CD14-positive monocyte (primary cell): ENCODE results near the gene KIF21B. TPM values are rescaled to one million over a fixed set of nuclear protein-coding genes. Genes with fewer than 3 reads are reported as not detected.

ENCODE experiments used
- DNase-seq, 3 donors: peaks; one replicate each; pipeline ENCODE4 v3.0.0-alpha.2; 2011 to 2022
- H2AFZ ChIP-seq: 2 replicates; pipeline ENCODE4 v1.6.0; 2012; ENCODE audit warnings: mild to moderate bottlenecking, low read depth, low read length, inconsistent platforms; ENCODE audit not compliant: insufficient read depth, poor library complexity, severe bottlenecking
- H3K27ac ChIP-seq, 2 donors: 1 replicate in 1 of 2; 2 replicates in 1 of 2; pipeline ENCODE4 v1.5.1; 2012 to 2013; ENCODE audit warnings: low read length in 2 of 2, control low read depth in 1 of 2, inconsistent platforms in 1 of 2, low read depth in 1 of 2, mild to moderate bottlenecking in 1 of 2
- H3K27me3 ChIP-seq, 2 donors: one replicate each; pipeline versions ENCODE4 v1.6.0 to v1.6.1; 2011 to 2013; ENCODE audit warnings: low read length in 2 of 2; ENCODE audit not compliant: control insufficient read depth in 2 of 2, insufficient read depth in 2 of 2
- H3K36me3 ChIP-seq, 2 donors: replicated peaks in 1 of 2; 1 replicate in 1 of 2; 2 replicates in 1 of 2; pipeline versions ENCODE4 v1.5.1 to v1.6.1; 2012 to 2013; ENCODE audit warnings: low read length in 2 of 2, control low read depth in 1 of 2, inconsistent platforms in 1 of 2, mild to moderate bottlenecking in 1 of 2; ENCODE audit not compliant: insufficient read depth in 2 of 2, control insufficient read depth in 1 of 2
- H3K4me1 ChIP-seq, 2 donors: 1 replicate in 1 of 2; 2 replicates in 1 of 2; pipeline versions ENCODE4 v1.5.1 to v1.6.1; 2012 to 2013; ENCODE audit warnings: low read length in 2 of 2, control low read depth in 1 of 2, inconsistent platforms in 1 of 2, mild to moderate bottlenecking in 1 of 2, moderate library complexity in 1 of 2; ENCODE audit not compliant: insufficient read depth in 2 of 2, control insufficient read depth in 1 of 2
- H3K4me2 ChIP-seq: replicated peaks from 2 replicates; pipeline ENCODE3; 2012; ENCODE audit warnings: low read length, moderate library complexity, mild to moderate bottlenecking; ENCODE audit not compliant: poor library complexity, severe bottlenecking; ENCODE audit errors: extremely low read depth
- H3K4me3 ChIP-seq, 3 experiments: fragments of 200-600 bp in 1 of 3; sonication (generic) in 1 of 3; replicated peaks in 1 of 3; 1 replicate in 2 of 3; 2 replicates in 1 of 3; pipeline ENCODE4 v1.5.1; 2011 to 2013; ENCODE audit warnings: low read length in 3 of 3, mild to moderate bottlenecking in 3 of 3, control low read depth in 2 of 3, low read depth in 2 of 3, inconsistent platforms in 1 of 3, moderate library complexity in 1 of 3
- H3K79me2 ChIP-seq: 2 replicates; pipeline ENCODE4 v1.6.0; 2012; ENCODE audit warnings: mild to moderate bottlenecking, control low read depth, inconsistent platforms, low read length, moderate library complexity; ENCODE audit not compliant: insufficient read depth
- H3K9ac ChIP-seq: 2 replicates; pipeline ENCODE4 v1.6.0; 2017; ENCODE audit warnings: low read length, mild to moderate bottlenecking; ENCODE audit not compliant: insufficient read depth, poor library complexity, severe bottlenecking
- H3K9me3 ChIP-seq, 2 donors: replicated peaks in 1 of 2; 1 replicate in 1 of 2; 2 replicates in 1 of 2; pipeline versions ENCODE4 v1.5.1 to v1.6.1; 2012 to 2013; ENCODE audit warnings: low read length in 2 of 2, control low read depth in 1 of 2; ENCODE audit not compliant: control insufficient read depth in 1 of 2, insufficient read depth in 1 of 2
- H4K20me1 ChIP-seq: 2 replicates; pipeline ENCODE4 v1.6.0; 2012; ENCODE audit warnings: mild to moderate bottlenecking, low read length, control low read depth, moderate library complexity; ENCODE audit not compliant: insufficient read depth
- H3K27ac Mint-ChIP-seq, 7 donors: one replicate each; pipeline ENCODE4 v1.8.0; 2020; ENCODE audit warnings: mild to moderate bottlenecking in 7 of 7, mixed read lengths in 7 of 7, moderate library complexity in 6 of 7, inconsistent platforms in 2 of 7
- H3K27me3 Mint-ChIP-seq, 3 donors: one replicate each; pipeline ENCODE4 v1.8.0; 2021 to 2022; ENCODE audit warnings: low read depth in 3 of 3, mild to moderate bottlenecking in 3 of 3, mixed read lengths in 3 of 3, moderate library complexity in 3 of 3, inconsistent platforms in 1 of 3
- H3K36me3 Mint-ChIP-seq, 2 donors: one replicate each; pipeline ENCODE4 v1.8.0; 2020; ENCODE audit warnings: mixed read lengths in 2 of 2, inconsistent platforms in 1 of 2, mild to moderate bottlenecking in 1 of 2
- H3K4me1 Mint-ChIP-seq: one replicate; pipeline ENCODE4 v1.8.0; 2020; ENCODE audit warnings: mild to moderate bottlenecking, mixed read lengths
- H3K4me3 Mint-ChIP-seq, 2 donors: one replicate each; pipeline ENCODE4 v1.8.0; 2020; ENCODE audit warnings: mild to moderate bottlenecking in 2 of 2, mixed read lengths in 2 of 2, moderate library complexity in 1 of 2
- H3K9me3 Mint-ChIP-seq, 7 donors: one replicate each; pipeline ENCODE4 v1.8.0; 2020 to 2022; ENCODE audit warnings: mixed read lengths in 7 of 7, mild to moderate bottlenecking in 6 of 7, moderate library complexity in 6 of 7, inconsistent platforms in 2 of 7
- CTCF ChIP-seq: fragments of 200-600 bp; IDR thresholded peaks from one replicate; pipeline ENCODE4 v1.8.0; 2022; ENCODE audit warnings: antibody characterized with exemption, mild to moderate bottlenecking
- WGBS: methylation state at CpG from one replicate; pipeline ENCODE4 v1.1.5; 2013; ENCODE audit warnings: missing lambda C conversion rate; ENCODE audit not compliant: insufficient coverage; 5-methylcytosine and 5-hydroxymethylcytosine counted together
- intact Hi-C, 2 donors: fragments of 100-400 bp; cut with micrococcal nuclease; formaldehyde crosslinking; loops; one replicate each; pipeline versions ENCODE4 v1.15.0 to v1.15.1; 2023
- polyA plus RNA-seq, 3 donors: library from polyadenylated mRNA; depleted of rRNA in 1 of 3; unstranded in 2 of 3; stranded (reverse) in 1 of 3; fragments of 300-500 nt in 2 of 3; fragments of >200 nt in 1 of 3; fragmentation: Illumina TruSeq in 2 of 3; gene quantifications; 1 replicate in 2 of 3; 2 replicates in 1 of 3; pipeline ENCODE4 v1.2.3, GENCODE V29; 2012 to 2021

KIF21B gene
- polyA plus RNA-seq, 3 donors = 0.18 to 9.8 (median 0.30) TPM

- Mint-ChIP-seq H3K9me3 (peaks cover 7 to 25% (median 16%) of the 10 kb centered on the region in 7 donors), H3K36me3 (no peaks in the 10 kb centered on the region), H3K4me3 (no peak overlapping the region), H3K4me1 (no peaks in the 10 kb centered on the region), H3K27me3 (no peaks in the 10 kb centered on the region), H3K27ac (no peak overlapping the region)
- Histone ChIP-seq H3K4me1 (no peaks in the 10 kb centered on the region), H3K9ac (no peak overlapping the region), H3K4me3 (no peak overlapping the region), H3K4me2 (no peak overlapping the region), H3K9me3 (peaks cover 10 to 20% of the 10 kb centered on the region in 2 donors), H4K20me1 (no peaks in the 10 kb centered on the region), H3K27me3 (no peaks in the 10 kb centered on the region), H3K36me3 (no peaks in the 10 kb centered on the region), H3K79me2 (no peaks in the 10 kb centered on the region), H2AFZ (no peak overlapping the region), H3K27ac (no peak overlapping the region)
- TF ChIP-seq CTCF = no peak
- WGBS = 95% methylated on average over 8 of the region's 8 CpGs
- intact Hi-C loops = no loop called here
- no peak for DNase-seq
Observed at GRCh38 chr1:200949626-200950025, 73.9 kb downstream of the KIF21B start.

GRCh38 chr1:200947059-200947566 is 76.4 kb downstream of the KIF21B start:
- Histone ChIP-seq H3K27me3 (no peaks in the 10 kb centered on the region), H3K79me2 (no peaks in the 10 kb centered on the region), H3K27ac (no peak overlapping the region), H3K9me3 (peaks cover 10 to 20% of the 10 kb centered on the region in 2 donors), H3K4me3 (no peak overlapping the region), H3K36me3 (no peaks in the 10 kb centered on the region), H3K4me2 (no peak overlapping the region), H4K20me1 (no peaks in the 10 kb centered on the region), H2AFZ (no peak overlapping the region), H3K4me1 (no peaks in the 10 kb centered on the region), H3K9ac (no peak overlapping the region)
- H3K27me3 Mint-ChIP-seq = peaks cover 0 to 2% (median 1%) of the 10 kb centered on the region in 3 donors
- intact Hi-C loops = no loop called here
- H3K36me3 Mint-ChIP-seq = no peaks in the 10 kb centered on the region
- H3K4me1 Mint-ChIP-seq = no peaks in the 10 kb centered on the region
- H3K27ac Mint-ChIP-seq = no peak overlapping the region
- peaks cover 7 to 32% (median 18%) of the 10 kb centered on the region in 7 donors for H3K9me3 Mint-ChIP-seq
- no peak overlapping the region for H3K4me3 Mint-ChIP-seq
- 88% methylated on average over 1 of the region's 3 CpGs for WGBS
- TF ChIP-seq CTCF = no peak
- no peak for DNase-seq
